Liver (tissue), 9 donors: ENCODE data around the gene DDO. TPM values are rescaled to one million over a fixed set of nuclear protein-coding genes. Genes with fewer than 3 reads are reported as not detected.

Experiments used
- DNase-seq: peaks from one replicate; pipeline ENCODE4 v3.0.0-alpha.2; 2017; ENCODE audit warnings: low spot score
- H3K27ac ChIP-seq, 2 donors: one replicate each; pipeline ENCODE4 v1.7.0; 2013; ENCODE audit warnings: inconsistent platforms in 2 of 2, low read length in 2 of 2, control low read depth in 1 of 2, low read depth in 1 of 2, mild to moderate bottlenecking in 1 of 2
- H3K27me3 ChIP-seq, 4 donors: one replicate each; pipeline versions ENCODE4 v1.6.1 to v1.7.0; 2013; ENCODE audit warnings: low read length in 3 of 4, inconsistent platforms in 1 of 4, mild to moderate bottlenecking in 1 of 4, moderate library complexity in 1 of 4; ENCODE audit not compliant: control insufficient read depth in 4 of 4, insufficient read depth in 4 of 4
- H3K36me3 ChIP-seq, 4 donors: one replicate each; pipeline versions ENCODE4 v1.6.1 to v1.7.0; 2013; ENCODE audit warnings: low read length in 3 of 4, mild to moderate bottlenecking in 3 of 4, low read depth in 1 of 4, moderate library complexity in 1 of 4; ENCODE audit not compliant: control insufficient read depth in 4 of 4, insufficient read depth in 3 of 4
- H3K4me1 ChIP-seq, 4 donors: one replicate each; pipeline versions ENCODE4 v1.6.1 to v1.7.0; 2013; ENCODE audit warnings: low read length in 3 of 4, mild to moderate bottlenecking in 3 of 4, moderate library complexity in 1 of 4; ENCODE audit not compliant: control insufficient read depth in 4 of 4, insufficient read depth in 4 of 4
- H3K4me3 ChIP-seq, 3 donors: one replicate each; pipeline versions ENCODE4 v1.6.1 to v1.7.0; 2013; ENCODE audit warnings: low read length in 3 of 3, control low read depth in 1 of 3, low read depth in 1 of 3, mild to moderate bottlenecking in 1 of 3
- H3K9ac ChIP-seq, 2 donors: one replicate each; pipeline ENCODE4 v1.7.0; 2013; ENCODE audit warnings: low read length in 2 of 2, mild to moderate bottlenecking in 2 of 2, moderate library complexity in 2 of 2, control low read depth in 1 of 2, low read depth in 1 of 2
- H3K9me3 ChIP-seq, 4 donors: one replicate each; pipeline versions ENCODE4 v1.6.1 to v1.7.0; 2013; ENCODE audit warnings: low read length in 3 of 4; ENCODE audit not compliant: control insufficient read depth in 4 of 4
- CTCF ChIP-seq: fragments of 150-350 bp; IDR thresholded peaks from 2 replicates; pipeline ENCODE4 v1.5.1; 2017; ENCODE audit warnings: improper control_type of control experiment, low read depth, low read length; ENCODE audit not compliant: missing input control
- FOXA1 ChIP-seq: IDR thresholded peaks from 2 replicates; pipeline ENCODE4 v1.6.1; 2016; ENCODE audit warnings: antibody characterized with exemption
- GABPA ChIP-seq, 2 donors: IDR thresholded peaks in 1 of 2; conservative IDR thresholded peaks in 1 of 2; 2 replicates each; pipeline ENCODE4 v1.6.1; 2016; ENCODE audit warnings: antibody characterized with exemption in 2 of 2, mild to moderate bottlenecking in 1 of 2, moderate library complexity in 1 of 2
- HNF4A ChIP-seq, 2 donors: conservative IDR thresholded peaks; 2 replicates each; pipeline ENCODE4 v1.6.1; 2016; ENCODE audit warnings: antibody characterized with exemption in 2 of 2, mild to moderate bottlenecking in 2 of 2
- HNF4G ChIP-seq: IDR thresholded peaks from 2 replicates; pipeline ENCODE4 v1.6.1; 2016; ENCODE audit warnings: antibody characterized with exemption
- JUND ChIP-seq, 2 donors: IDR thresholded peaks; 2 replicates each; pipeline ENCODE4 v1.6.1; 2016; ENCODE audit warnings: antibody characterized with exemption in 2 of 2
- MAX ChIP-seq: IDR thresholded peaks from 2 replicates; pipeline ENCODE4 v1.6.1; 2016; ENCODE audit warnings: antibody characterized with exemption
- NR2F2 ChIP-seq: IDR thresholded peaks from 2 replicates; pipeline ENCODE4 v1.6.1; 2016; ENCODE audit warnings: antibody characterized with exemption
- RXRA ChIP-seq, 2 donors: IDR thresholded peaks; 2 replicates each; pipeline ENCODE4 v1.6.1; 2017 to 2018; ENCODE audit warnings: antibody characterized with exemption in 2 of 2, mild to moderate bottlenecking in 1 of 2
- TAF1 ChIP-seq: conservative IDR thresholded peaks from 2 replicates; pipeline ENCODE4 v1.6.1; 2016; ENCODE audit warnings: antibody characterized with exemption, mild to moderate bottlenecking
- ZBTB33 ChIP-seq: IDR thresholded peaks from 2 replicates; pipeline ENCODE4 v1.6.1; 2016; ENCODE audit warnings: antibody characterized with exemption
- WGBS: extraction: QIAGEN DNeasy Blood & Tissue Kit; methylation state at CpG from one replicate; pipeline ENCODE4 v1.1.7; 2013; 5-methylcytosine and 5-hydroxymethylcytosine counted together
- polyA plus RNA-seq, 2 donors: library from polyadenylated mRNA; stranded (reverse) in 1 of 2; unstranded in 1 of 2; fragments of 200-250 nt in 1 of 2; fragments of >200 nt in 1 of 2; fragmentation: Nextera tagmentation in 1 of 2; extraction: Ambion mirVana in 1 of 2; gene quantifications; one replicate each; pipeline versions ENCODE4 v1.2.1 to v1.2.3, GENCODE V29; 2013 to 2015
- total RNA-seq, 2 donors: library from RNA; depleted of rRNA; stranded (reverse); fragments of >200 nt; gene quantifications; one replicate each; pipeline ENCODE4 v1.2.3, GENCODE V29; 2014
- donor health status: healthy.
- donor health status: healthy.
- donor health status: healthy.
- donor health status: healthy.
- donor health status: healthy.

DDO gene
- total and polyA plus RNA-seq, 4 donors = 4.9 to 11.1 (median 7.0) TPM

GRCh38 chr6:110390404-110390803 lies 25.0 kb downstream of the DDO start:
- H3K27me3 ChIP-seq = no peaks in the 10 kb centered on the region
- DNase-seq = no peak
- H3K27ac ChIP-seq = no peak overlapping the region
- H3K9ac ChIP-seq = no peak overlapping the region
- H3K36me3 ChIP-seq = peaks cover 0 to 8% (median 3%) of the 10 kb centered on the region in 4 donors
- no peak overlapping the region for H3K4me3 ChIP-seq
- H3K9me3 ChIP-seq = no peaks in the 10 kb centered on the region
- TF ChIP-seq HNF4A (conservative IDR thresholded peaks at IDR 0.05) = no peak
- no peak for TF ChIP-seq RXRA (IDR thresholded peaks at IDR 0.05)
- TF ChIP-seq MAX = no peak
- no peak for TF ChIP-seq HNF4G
- peaks cover 0 to 2% (median 0%) of the 10 kb centered on the region in 4 donors for H3K4me1 ChIP-seq
- WGBS = 41% methylated on average over 2 of the region's 2 CpGs

GRCh38 chr6:110389689-110390382 lies 25.5 kb downstream of the DDO start:
- TF ChIP-seq HNF4G = no peak
- no peak for TF ChIP-seq CTCF
- no peak for TF ChIP-seq FOXA1
- no peak for TF ChIP-seq JUND (IDR thresholded peaks at IDR 0.05)
- no peak for TF ChIP-seq HNF4A (conservative IDR thresholded peaks at IDR 0.05)
- TF ChIP-seq ZBTB33 = no peak
- no peak for TF ChIP-seq TAF1
- no peak for TF ChIP-seq NR2F2
- TF ChIP-seq RXRA (IDR thresholded peaks at IDR 0.05) = no peak
- DNase-seq = no peak
- Histone ChIP-seq H3K9ac (no peak overlapping the region), H3K9me3 (no peaks in the 10 kb centered on the region), H3K27ac (no peak overlapping the region), H3K4me1 (peaks cover 0 to 2% (median 0%) of the 10 kb centered on the region in 4 donors), H3K36me3 (peaks cover 0 to 8% (median 3%) of the 10 kb centered on the region in 4 donors), H3K27me3 (no peaks in the 10 kb centered on the region), H3K4me3 (no peak overlapping the region)
- WGBS = 88% methylated on average over 4 of the region's 4 CpGs

GRCh38 chr6:110387986-110388385 lies 27.4 kb downstream of the DDO start:
- 72% methylated on average over 2 of the region's 2 CpGs for WGBS
- Histone ChIP-seq H3K36me3 (peaks cover 0 to 8% (median 3%) of the 10 kb centered on the region in 4 donors), H3K27ac (no peak overlapping the region), H3K9me3 (no peaks in the 10 kb centered on the region), H3K4me3 (no peak overlapping the region), H3K4me1 (peaks cover 0 to 2% (median 0%) of the 10 kb centered on the region in 4 donors), H3K9ac (no peak overlapping the region), H3K27me3 (no peaks in the 10 kb centered on the region)
- TF ChIP-seq GABPA (IDR thresholded peaks at IDR 0.05 in 1 of 2, conservative IDR thresholded peaks at IDR 0.05 in 1 of 2) = no peak
- DNase-seq = no peak
